ENCODE data around the gene CSRP3. TPM values are rescaled to one million over a fixed set of nuclear protein-coding genes. Genes with fewer than 3 reads are reported as not detected.
A peak's percentile ranks its signal among the peaks of the same experiment; 100 is the strongest.

CSRP3 gene
- total and polyA plus RNA-seq, 9 of the 15 experiments (the other 6 are each of a cell fraction or from before 2014, with no cell fraction given), result 0.14 TPM; not detected in 8

GRCh38 chr11:19191530-19192169 is 10.1 kb downstream of the CSRP3 start (continued):
- peak; percentile 38; the same call in 1 of the 2 replicates for TF ChIP-seq SMAD4 (CRISPR knock-in tag; conservative IDR thresholded peaks at IDR 0.05)

GRCh38 chr11:19187833-19188258 is 13.9 kb downstream of the CSRP3 start:
- no peak for FAIRE-seq
- no peak overlapping the region for H3K9ac ChIP-seq (ENCODE audit: insufficient read depth in 1 of 2, low read depth in 2 of 2, low read length in 2 of 2)
- no peaks in the 10 kb centered on the region for H3K36me3 ChIP-seq (ENCODE audit: control insufficient read depth, insufficient read depth, low read length)
- no peaks in the 10 kb centered on the region for H3K9me1 ChIP-seq (ENCODE audit: control insufficient read depth, insufficient read depth, low read length)
- peaks cover 4 to 43% of the 10 kb centered on the region in 2 experiments; a peak in 2 of 5 replicates for H3K27me3 ChIP-seq (ENCODE audit: control insufficient read depth in 2 of 2, insufficient read depth in 2 of 2, low read length in 2 of 2)
- H3K79me2 ChIP-seq (ENCODE audit: control insufficient read depth, insufficient read depth, low read length), result no peaks in the 10 kb centered on the region
- no peak overlapping the region for H3K4me3 ChIP-seq
- ChIA-PET POLR2A (interaction anchor here (1.3 kb wide), 1 partner anchor 12 kb away, joined by 4 read pairs; no protein-coding TSS in a partner anchor), CTCF (ENCODE audit: low intra/inter-chr PET ratio) (no interaction called here)
- no peak overlapping the region for H3K4me2 ChIP-seq (ENCODE audit: insufficient read depth, low read length)
- in situ Hi-C loops (cut with MboI), result no loop called here
- no peaks in the 10 kb centered on the region for H4K20me1 ChIP-seq (replicated peaks; ENCODE audit: control insufficient read depth, insufficient read depth, low read length)
- intact Hi-C loops (cut with micrococcal nuclease), result no loop called here
- no peaks in the 10 kb centered on the region for H3K9me3 ChIP-seq (replicated peaks; ENCODE audit: control insufficient read depth, insufficient read depth, low read depth, low read length)
- DNase-seq (ENCODE audit: extremely low read depth in 1 of 4, low spot score in 3 of 4), result no peak
- TF ChIP-seq RFX1 (IDR thresholded peaks at IDR 0.05), result peak; percentile 49
- TF ChIP-seq, protein P1, sequence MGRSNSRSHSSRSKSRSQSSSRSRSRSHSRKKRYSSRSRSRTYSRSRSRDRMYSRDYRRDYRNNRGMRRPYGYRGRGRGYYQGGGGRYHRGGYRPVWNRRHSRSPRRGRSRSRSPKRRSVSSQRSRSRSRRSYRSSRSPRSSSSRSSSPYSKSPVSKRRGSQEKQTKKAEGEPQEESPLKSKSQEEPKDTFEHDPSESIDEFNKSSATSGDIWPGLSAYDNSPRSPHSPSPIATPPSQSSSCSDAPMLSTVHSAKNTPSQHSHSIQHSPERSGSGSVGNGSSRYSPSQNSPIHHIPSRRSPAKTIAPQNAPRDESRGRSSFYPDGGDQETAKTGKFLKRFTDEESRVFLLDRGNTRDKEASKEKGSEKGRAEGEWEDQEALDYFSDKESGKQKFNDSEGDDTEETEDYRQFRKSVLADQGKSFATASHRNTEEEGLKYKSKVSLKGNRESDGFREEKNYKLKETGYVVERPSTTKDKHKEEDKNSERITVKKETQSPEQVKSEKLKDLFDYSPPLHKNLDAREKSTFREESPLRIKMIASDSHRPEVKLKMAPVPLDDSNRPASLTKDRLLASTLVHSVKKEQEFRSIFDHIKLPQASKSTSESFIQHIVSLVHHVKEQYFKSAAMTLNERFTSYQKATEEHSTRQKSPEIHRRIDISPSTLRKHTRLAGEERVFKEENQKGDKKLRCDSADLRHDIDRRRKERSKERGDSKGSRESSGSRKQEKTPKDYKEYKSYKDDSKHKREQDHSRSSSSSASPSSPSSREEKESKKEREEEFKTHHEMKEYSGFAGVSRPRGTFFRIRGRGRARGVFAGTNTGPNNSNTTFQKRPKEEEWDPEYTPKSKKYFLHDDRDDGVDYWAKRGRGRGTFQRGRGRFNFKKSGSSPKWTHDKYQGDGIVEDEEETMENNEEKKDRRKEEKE (IDR thresholded peaks at IDR 0.05; ENCODE audit: borderline replicate concordance in 1 of 2, control insufficient read depth in 1 of 2, low read depth in 2 of 2, low read length in 1 of 2), result no peak
- no peak for TF ChIP-seq TFAM (CRISPR knock-in tag; conservative IDR thresholded peaks at IDR 0.05)
- no peak for TF ChIP-seq NCOA4 (IDR thresholded peaks at IDR 0.05; ENCODE audit: partially characterized antibody)
- TF ChIP-seq FUS (optimal IDR thresholded peaks at IDR 0.05; ENCODE audit: low read depth, low read length), result no peak
- TF ChIP-seq, protein P2, sequence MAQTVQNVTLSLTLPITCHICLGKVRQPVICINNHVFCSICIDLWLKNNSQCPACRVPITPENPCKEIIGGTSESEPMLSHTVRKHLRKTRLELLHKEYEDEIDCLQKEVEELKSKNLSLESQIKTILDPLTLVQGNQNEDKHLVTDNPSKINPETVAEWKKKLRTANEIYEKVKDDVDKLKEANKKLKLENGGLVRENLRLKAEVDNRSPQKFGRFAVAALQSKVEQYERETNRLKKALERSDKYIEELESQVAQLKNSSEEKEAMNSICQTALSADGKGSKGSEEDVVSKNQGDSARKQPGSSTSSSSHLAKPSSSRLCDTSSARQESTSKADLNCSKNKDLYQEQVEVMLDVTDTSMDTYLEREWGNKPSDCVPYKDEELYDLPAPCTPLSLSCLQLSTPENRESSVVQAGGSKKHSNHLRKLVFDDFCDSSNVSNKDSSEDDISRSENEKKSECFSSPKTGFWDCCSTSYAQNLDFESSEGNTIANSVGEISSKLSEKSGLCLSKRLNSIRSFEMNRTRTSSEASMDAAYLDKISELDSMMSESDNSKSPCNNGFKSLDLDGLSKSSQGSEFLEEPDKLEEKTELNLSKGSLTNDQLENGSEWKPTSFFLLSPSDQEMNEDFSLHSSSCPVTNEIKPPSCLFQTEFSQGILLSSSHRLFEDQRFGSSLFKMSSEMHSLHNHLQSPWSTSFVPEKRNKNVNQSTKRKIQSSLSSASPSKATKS (CRISPR knock-in tag; IDR thresholded peaks at IDR 0.05), result no peak
- no peak for TF ChIP-seq NR2C2 (CRISPR knock-in tag; IDR thresholded peaks at IDR 0.05)
- no peak for TF ChIP-seq NR2C2 (tag; IDR thresholded peaks at IDR 0.05)
- ATAC-seq, result no peak
- H3K27ac ChIP-seq (ENCODE audit: extremely low read depth, low read depth, low read length), result no peak overlapping the region
- WGBS (ENCODE audit: insufficient coverage, low coverage, missing lambda C conversion rate), result 9% methylated on average over 9 of the region's 9 CpGs
- no TSS peak for BruUV-seq (replicated peaks)
- no peaks in the 10 kb centered on the region for H3K4me1 ChIP-seq (replicated peaks in 1 of 2; ENCODE audit: control insufficient read depth in 2 of 2, insufficient read depth in 2 of 2, low read length in 2 of 2)
- no peak overlapping the region for H2AFZ ChIP-seq (ENCODE audit: low read depth, low read length)
